A673 (cell line): ENCODE measurements around the gene RECK. TPM values are rescaled to one million over a fixed set of nuclear protein-coding genes. Genes with fewer than 3 reads are reported as not detected.

Experiments used
- BruUV-seq: library from RNA; stranded (reverse); fragments of 400-500 nt; replicated peaks from 2 replicates; lab custom pipeline; 2021; lab: Mats Ljungman, UMichigan
- CTCF ChIA-PET: fragments of 300-600 bp; sonication (Branson Sonifier 250); formaldehyde crosslinking; loops from one replicate; lab custom pipeline; 2022; ENCODE audit warnings: antibody characterized with exemption; lab: Charles Lee
- POLR2A ChIA-PET: fragments of 300-600 bp; sonication (Branson Sonifier 250); formaldehyde crosslinking; loops from one replicate; lab custom pipeline; 2022; ENCODE audit warnings: antibody characterized with exemption; ENCODE audit not compliant: low non-redundant PET; lab: Charles Lee
- DNase-seq: peaks from one replicate; pipeline ENCODE4 v3.0.0-alpha.2; 2015; ENCODE audit warnings: low spot score
- H3K27ac ChIP-seq: fragments of 200-600 bp; sonication (generic); 2 replicates; pipeline ENCODE4 v1.5.1; 2016; ENCODE audit warnings: mixed run types, low read depth, mild to moderate bottlenecking, mixed read lengths, antibody characterized with exemption, low read length; ENCODE audit not compliant: poor library complexity, severe bottlenecking
- H3K27me3 ChIP-seq: fragments of 200-600 bp; sonication (generic); replicated peaks from 2 replicates; pipeline ENCODE4 v1.6.1; 2017; ENCODE audit warnings: mixed run types, low read depth, mild to moderate bottlenecking, mixed read lengths, antibody characterized with exemption, low read length; ENCODE audit not compliant: insufficient read depth, poor library complexity
- H3K36me3 ChIP-seq: fragments of 200-600 bp; sonication (generic); 2 replicates; pipeline ENCODE4 v1.6.1; 2016; ENCODE audit warnings: mixed run types, mild to moderate bottlenecking, mixed read lengths, antibody characterized with exemption, low read length; ENCODE audit not compliant: insufficient read depth, poor library complexity, severe bottlenecking
- H3K4me1 ChIP-seq: fragments of 200-600 bp; sonication (generic); 2 replicates; pipeline ENCODE4 v1.6.1; 2017; ENCODE audit warnings: mixed run types, mild to moderate bottlenecking, mixed read lengths, antibody characterized with exemption, low read length; ENCODE audit not compliant: insufficient read depth, poor library complexity, severe bottlenecking
- H3K4me3 ChIP-seq: fragments of 200-600 bp; sonication (generic); 2 replicates; pipeline ENCODE4 v1.5.1; 2016; ENCODE audit warnings: low read depth, mixed run types, mild to moderate bottlenecking, mixed read lengths, low read length; ENCODE audit not compliant: poor library complexity, severe bottlenecking
- H3K9me3 ChIP-seq: fragments of 200-600 bp; sonication (generic); 2 replicates; pipeline ENCODE4 v1.6.1; 2016; ENCODE audit warnings: mixed run types, low read depth, mild to moderate bottlenecking, mixed read lengths, antibody characterized with exemption, low read length; ENCODE audit not compliant: poor library complexity, severe bottlenecking
- EZH2 ChIP-seq: fragments of 200-600 bp; sonication (generic); IDR thresholded peaks from 2 replicates; pipeline ENCODE4 v1.6.1; 2017; ENCODE audit warnings: borderline replicate concordance, low read depth, mild to moderate bottlenecking, mixed read lengths, antibody characterized with exemption, low read length; ENCODE audit not compliant: poor library complexity, severe bottlenecking
- intact Hi-C: fragments of 100-400 bp; cut with micrococcal nuclease; formaldehyde crosslinking; loops from one replicate; pipeline ENCODE4 v1.10.0; 2022; ENCODE audit not compliant: unreplicated experiment
- total RNA-seq: library from RNA; stranded (reverse); gene quantifications from 2 replicates; pipeline ENCODE4 v1.2.3, GENCODE V29; 2021
- TF ChIP-seq, protein P1 (sequence below): fragments of 300-800, 200-600 bp; sonication (generic); conservative IDR thresholded peaks from 2 replicates; pipeline ENCODE4 v1.5.1; 2017; ENCODE audit warnings: low read depth, mild to moderate bottlenecking, antibody characterized with exemption, low read length, moderate library complexity, mixed read lengths

RECK gene
- total RNA-seq, 1 experiment from 2014 or later = 9.1 TPM

DNA sequence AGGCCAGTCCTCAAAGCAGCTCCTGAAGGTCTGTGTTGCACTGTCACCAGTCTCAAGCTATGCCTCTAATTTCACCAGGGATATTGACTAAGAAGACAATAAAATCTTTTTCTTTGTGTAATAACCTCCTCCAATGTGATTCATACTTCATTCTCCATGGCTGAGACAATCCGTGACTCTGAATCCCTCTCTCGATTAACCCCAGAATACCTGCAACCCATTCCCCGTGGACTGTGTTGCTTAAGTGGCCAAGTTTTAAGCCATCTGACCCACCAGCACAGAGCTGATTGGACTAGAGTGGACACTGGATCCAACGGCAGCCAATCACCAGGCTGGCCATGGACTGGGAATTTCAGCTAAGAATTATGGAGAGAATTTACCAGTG is 127.1 kb downstream of the RECK start:
- no peaks in the 10 kb centered on the region for H3K36me3 ChIP-seq
- H3K27ac ChIP-seq = no peak overlapping the region

GRCh38 chr9:36164372-36164771 is 127.7 kb downstream of the RECK start:
- CTCF ChIA-PET = interaction anchor here (0.7 to 1.1 kb wide), 3 partner anchors 9 to 374 kb away, joined by 3 to 6 read pairs (median 3); no protein-coding TSS in a partner anchor
- intact Hi-C loops = no loop called here
- H3K36me3 ChIP-seq = no peaks in the 10 kb centered on the region
- POLR2A ChIA-PET = no interaction called here
- TF ChIP-seq, protein P1, sequence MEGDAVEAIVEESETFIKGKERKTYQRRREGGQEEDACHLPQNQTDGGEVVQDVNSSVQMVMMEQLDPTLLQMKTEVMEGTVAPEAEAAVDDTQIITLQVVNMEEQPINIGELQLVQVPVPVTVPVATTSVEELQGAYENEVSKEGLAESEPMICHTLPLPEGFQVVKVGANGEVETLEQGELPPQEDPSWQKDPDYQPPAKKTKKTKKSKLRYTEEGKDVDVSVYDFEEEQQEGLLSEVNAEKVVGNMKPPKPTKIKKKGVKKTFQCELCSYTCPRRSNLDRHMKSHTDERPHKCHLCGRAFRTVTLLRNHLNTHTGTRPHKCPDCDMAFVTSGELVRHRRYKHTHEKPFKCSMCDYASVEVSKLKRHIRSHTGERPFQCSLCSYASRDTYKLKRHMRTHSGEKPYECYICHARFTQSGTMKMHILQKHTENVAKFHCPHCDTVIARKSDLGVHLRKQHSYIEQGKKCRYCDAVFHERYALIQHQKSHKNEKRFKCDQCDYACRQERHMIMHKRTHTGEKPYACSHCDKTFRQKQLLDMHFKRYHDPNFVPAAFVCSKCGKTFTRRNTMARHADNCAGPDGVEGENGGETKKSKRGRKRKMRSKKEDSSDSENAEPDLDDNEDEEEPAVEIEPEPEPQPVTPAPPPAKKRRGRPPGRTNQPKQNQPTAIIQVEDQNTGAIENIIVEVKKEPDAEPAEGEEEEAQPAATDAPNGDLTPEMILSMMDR = no peak
- no peak for TF ChIP-seq EZH2
- DNase-seq = no peak
- no peaks in the 10 kb centered on the region for H3K27me3 ChIP-seq
- no TSS peak for BruUV-seq
- no peak overlapping the region for H3K4me3 ChIP-seq
- H3K4me1 ChIP-seq = peaks cover 6% of the 10 kb centered on the region
- H3K27ac ChIP-seq = no peak overlapping the region
- no peaks in the 10 kb centered on the region for H3K9me3 ChIP-seq

More for the DNA sequence above, 127.1 kb downstream of the RECK start:
- ChIA-PET POLR2A (no interaction called here), CTCF (interaction anchor here (1.1 kb wide), 1 partner anchor 9 kb away, joined by 6 read pairs; no protein-coding TSS in a partner anchor)
- H3K4me3 ChIP-seq = no peak overlapping the region
- TF ChIP-seq, protein P1 = no peak
- TF ChIP-seq EZH2 = no peak
- H3K9me3 ChIP-seq = no peaks in the 10 kb centered on the region
- no peaks in the 10 kb centered on the region for H3K27me3 ChIP-seq
- intact Hi-C loops = no loop called here
- H3K4me1 ChIP-seq = peaks cover 6% of the 10 kb centered on the region
- DNase-seq = no peak
- BruUV-seq = no TSS peak

DNA sequence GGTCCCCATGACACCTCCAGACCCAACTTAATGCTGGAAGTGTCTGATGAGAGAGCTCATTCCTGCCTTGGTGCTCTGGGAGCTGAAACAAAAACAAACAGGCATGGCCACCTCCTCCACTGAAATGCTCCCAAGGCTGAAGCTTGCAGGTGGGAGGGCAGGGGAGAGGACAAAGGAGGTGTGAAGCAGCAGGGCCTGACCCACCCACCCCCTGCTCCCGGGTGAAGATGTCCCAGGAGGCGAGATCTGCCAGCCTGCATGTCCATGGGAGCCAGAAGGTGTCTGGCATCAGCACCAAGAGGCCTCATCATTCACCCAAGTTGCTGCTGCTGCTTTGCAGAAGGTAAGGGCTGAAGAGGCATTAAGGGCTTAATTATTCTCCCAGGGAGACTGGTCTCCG is 128.3 kb downstream of the RECK start:
- Histone ChIP-seq H3K27ac (no peak overlapping the region), H3K4me3 (no peak overlapping the region), H3K36me3 (no peaks in the 10 kb centered on the region), H3K27me3 (no peaks in the 10 kb centered on the region), H3K9me3 (no peaks in the 10 kb centered on the region), H3K4me1 (peaks cover 6% of the 10 kb centered on the region)
- BruUV-seq = no TSS peak
- intact Hi-C loops = loop anchor here (5.0 kb wide), 2 partner anchors 158 to 213 kb away; no protein-coding TSS in a partner anchor
- CTCF ChIA-PET = interaction anchor here (0.7 to 1.1 kb wide), 4 partner anchors 10 to 375 kb away, joined by 3 to 9 read pairs (median 4); no protein-coding TSS in a partner anchor
- DNase-seq = no peak
- POLR2A ChIA-PET = no interaction called here
- TF ChIP-seq, protein P1 = no peak
